GM19025 (cell line): ENCODE measurements around the gene CCHCR1.
"Not testable (repeated sequence)": the region's sequence is repeated elsewhere in the genome, so short reads cannot be mapped to it uniquely, and the experiment has no call there.

Source experiments
- ATAC-seq: cut with Tn5 transposase; IDR thresholded peaks from one replicate; pipeline ENCODE4 v1.9.1; 2021; ENCODE audit warnings: mild to moderate bottlenecking, low read depth, moderate library complexity; ENCODE audit not compliant: unreplicated experiment

Gene CCHCR1

GRCh38 chr6:31157513-31158139 is at the start of gene CCHCR1:
CCHCR1 (minus strand) TSS chr6:31157802; CDS start chr6:31157600, 202 bp downstream.
- ATAC-seq, result no peak

GRCh38 chr6:31205638-31206037 is 48.0 kb upstream of the CCHCR1 start:
- no peak for ATAC-seq

- ATAC-seq, result no peak
Observed at GRCh38 chr6:31204751-31205145, 47.1 kb upstream of the CCHCR1 start.

- ATAC-seq, result peak; percentile 41
Observed at GRCh38 chr6:31203345-31203979, 45.9 kb upstream of the CCHCR1 start.

GRCh38 chr6:31202259-31203166 is 44.9 kb upstream of the CCHCR1 start:
- ATAC-seq, result no peak

GRCh38 chr6:31199105-31199452 is 41.5 kb upstream of the CCHCR1 start:
- not testable (repeated sequence) for ATAC-seq

- ATAC-seq, result peak; percentile 72
Observed at GRCh38 chr6:31197559-31198305, 40.1 kb upstream of the CCHCR1 start.

GRCh38 chr6:31196251-31197022 is 38.8 kb upstream of the CCHCR1 start:
- ATAC-seq, result not testable (repeated sequence)

- ATAC-seq, result not testable (repeated sequence)
Observed at GRCh38 chr6:31195308-31195979, 37.8 kb upstream of the CCHCR1 start.

- no peak for ATAC-seq
Observed at GRCh38 chr6:31194061-31194834, 36.6 kb upstream of the CCHCR1 start.

GRCh38 chr6:31193206-31193605 is 35.6 kb upstream of the CCHCR1 start:
- ATAC-seq, result no peak

GRCh38 chr6:31192431-31193105 is 35.0 kb upstream of the CCHCR1 start:
- ATAC-seq, result not testable (repeated sequence)

- no peak for ATAC-seq
Observed at GRCh38 chr6:31190488-31190887, 32.9 kb upstream of the CCHCR1 start.

GRCh38 chr6:31189223-31189622 is 31.6 kb upstream of the CCHCR1 start:
- ATAC-seq, result not testable (repeated sequence)

GRCh38 chr6:31187780-31188194 is 30.2 kb upstream of the CCHCR1 start:
- ATAC-seq, result no peak

- no peak for ATAC-seq
Observed at GRCh38 chr6:31186052-31186734, 28.6 kb upstream of the CCHCR1 start.

- not testable (repeated sequence) for ATAC-seq
Observed at GRCh38 chr6:31185695-31186051, 28.1 kb upstream of the CCHCR1 start.
